ENCODE results near the gene EEFSEC.

EEFSEC gene

GRCh38 chr3:128376516-128376915 is 223.2 kb downstream of the EEFSEC start:
- DNase-seq = no peak

GRCh38 chr3:128378631-128379347 is 225.5 kb downstream of the EEFSEC start:
- no peak for DNase-seq

GRCh38 chr3:128379367-128380160 is 226.3 kb downstream of the EEFSEC start:
- no peak for DNase-seq

GRCh38 chr3:128380295-128380694 is 227.0 kb downstream of the EEFSEC start:
- no peak for DNase-seq

GRCh38 chr3:128380719-128381118 is 227.4 kb downstream of the EEFSEC start:
- no peak for DNase-seq

GRCh38 chr3:128381609-128382008 is 228.3 kb downstream of the EEFSEC start:
- DNase-seq = no peak

- DNase-seq = peak; percentile 11
These were observed 229.0 kb downstream of the EEFSEC start for GRCh38 chr3:128382221-128382807.

GRCh38 chr3:128383316-128384235 is 230.3 kb downstream of the EEFSEC start:
- peak; percentile 70 for DNase-seq

GRCh38 chr3:128385080-128385832 is 232.0 kb downstream of the EEFSEC start:
- DNase-seq = no peak

- no peak for DNase-seq
These were observed 235.7 kb downstream of the EEFSEC start for GRCh38 chr3:128388932-128389331.

- DNase-seq = no peak
These were observed 237.6 kb downstream of the EEFSEC start for GRCh38 chr3:128390867-128391266.

- DNase-seq = no peak
These were observed 238.7 kb downstream of the EEFSEC start for GRCh38 chr3:128392021-128392420.

GRCh38 chr3:128392818-128393544 is 239.7 kb downstream of the EEFSEC start:
- no peak for DNase-seq

- no peak for DNase-seq
These were observed 240.8 kb downstream of the EEFSEC start for GRCh38 chr3:128394033-128394432.

GRCh38 chr3:128395046-128395445 is 241.8 kb downstream of the EEFSEC start:
- no peak for DNase-seq

- DNase-seq = no peak
These were observed 242.3 kb downstream of the EEFSEC start for GRCh38 chr3:128395500-128396162.

- DNase-seq = no peak
These were observed 244.2 kb downstream of the EEFSEC start for GRCh38 chr3:128397484-128397883.

- DNase-seq = no peak
These were observed 245.3 kb downstream of the EEFSEC start for GRCh38 chr3:128398586-128398985.

- no peak for DNase-seq
These were observed 246.1 kb downstream of the EEFSEC start for GRCh38 chr3:128399221-128399915.

- DNase-seq = no peak
These were observed 247.4 kb downstream of the EEFSEC start for GRCh38 chr3:128400671-128401070.

Data from NCI-H2029 (cell line).